ENCODE measurements around the gene CCDC197.

Gene CCDC197

DNA sequence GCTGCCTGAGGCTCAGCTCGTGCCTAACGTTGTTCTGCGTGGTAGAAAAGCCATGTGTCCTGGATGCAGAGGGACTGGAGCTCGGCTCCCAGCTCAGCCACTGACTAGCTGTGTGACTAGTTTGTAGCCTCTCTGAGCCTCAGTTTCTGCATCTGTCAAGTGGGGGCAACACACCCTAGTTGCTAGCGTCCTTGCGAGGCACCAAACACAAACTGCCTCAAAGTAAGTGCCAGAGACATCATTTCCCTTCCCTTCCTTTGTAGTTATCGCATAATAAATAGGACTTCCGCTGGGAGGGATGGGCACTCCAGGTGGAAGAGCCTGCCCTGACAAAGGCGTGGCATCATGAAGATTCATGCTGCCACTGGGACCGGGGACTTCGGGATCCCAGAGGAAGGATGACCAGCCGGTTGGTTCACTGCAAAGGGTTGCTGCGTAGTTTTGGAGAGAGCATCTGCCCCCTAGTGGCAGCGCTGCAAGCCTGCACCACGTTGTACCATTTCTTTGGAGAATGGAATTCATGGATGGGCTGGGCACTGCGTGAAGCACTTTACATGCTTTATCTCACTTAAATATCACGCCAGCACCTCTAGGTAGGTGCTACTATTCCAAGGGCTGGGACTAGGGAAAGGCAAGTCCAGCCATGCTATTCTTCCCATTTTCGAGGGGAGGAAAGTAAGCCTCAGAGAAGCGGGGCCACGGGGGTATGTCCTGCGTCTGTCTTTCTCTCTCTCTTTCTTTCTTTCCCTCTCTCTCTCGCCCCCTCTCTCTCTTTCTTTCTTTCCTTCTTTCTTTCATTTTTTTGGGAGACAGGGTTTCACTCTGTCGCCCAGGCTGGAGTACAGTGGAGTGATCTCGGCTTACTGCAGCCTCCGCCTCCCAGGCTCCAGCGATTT, 4.6 kb downstream of the CCDC197 start:
- peak; percentile 56 for DNase-seq

GRCh38 chr14:94003397-94003796, 6.3 kb downstream of the CCDC197 start:
- no peak for DNase-seq

DNA sequence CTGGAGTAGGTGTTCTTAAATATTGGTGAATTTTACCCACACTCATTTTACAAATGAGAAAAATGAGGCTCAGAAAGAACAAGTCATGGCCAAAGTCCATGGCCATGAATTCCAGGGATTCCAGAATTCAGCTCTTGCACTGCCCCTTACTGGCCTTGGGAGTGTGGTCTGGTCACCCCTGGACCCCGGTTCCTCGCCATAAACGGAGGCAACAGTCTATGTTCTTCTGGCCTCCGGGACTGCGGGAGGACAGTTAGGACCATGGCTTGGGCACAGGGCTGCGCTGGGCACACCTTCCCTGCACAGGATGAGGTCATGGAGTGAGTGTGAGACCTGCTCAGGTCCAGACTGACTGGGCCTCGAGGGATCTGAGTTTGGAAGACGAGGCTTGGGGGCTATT, 6.9 kb downstream of the CCDC197 start:
- DNase-seq = no peak

DNA sequence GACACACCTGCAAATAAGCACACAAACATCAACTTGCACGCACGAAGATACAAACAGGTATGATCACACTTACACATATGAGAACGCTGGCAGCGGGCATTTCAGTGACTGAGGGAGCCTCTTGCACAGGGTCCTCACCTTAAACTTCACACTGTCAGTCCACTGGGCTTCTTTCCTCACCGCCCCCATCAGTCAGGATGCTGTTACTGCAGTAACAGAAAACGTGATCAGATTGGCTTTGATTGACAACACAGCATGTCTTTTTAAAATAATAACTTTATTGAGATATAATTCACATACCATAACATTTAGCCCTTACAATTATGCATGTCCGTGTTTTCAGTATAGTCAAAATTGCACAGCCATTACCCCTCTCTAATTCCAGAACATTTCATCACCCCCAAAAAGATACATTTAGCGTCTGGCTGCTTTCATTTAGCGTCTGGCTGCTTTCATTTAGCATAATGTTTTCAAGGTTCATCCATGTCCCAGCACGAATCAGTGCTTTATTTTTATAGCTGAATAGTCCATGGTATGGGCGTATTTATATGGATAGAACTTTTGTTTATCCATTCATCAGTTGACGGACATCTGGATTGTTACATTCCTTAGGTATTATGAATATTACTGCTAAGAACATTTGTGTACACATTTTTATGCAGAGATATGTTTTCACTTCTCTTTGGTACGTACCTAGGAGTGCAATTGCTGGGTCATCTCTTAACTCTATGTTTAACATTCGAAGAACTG, 8.4 kb downstream of the CCDC197 start:
- no peak for DNase-seq

DNA sequence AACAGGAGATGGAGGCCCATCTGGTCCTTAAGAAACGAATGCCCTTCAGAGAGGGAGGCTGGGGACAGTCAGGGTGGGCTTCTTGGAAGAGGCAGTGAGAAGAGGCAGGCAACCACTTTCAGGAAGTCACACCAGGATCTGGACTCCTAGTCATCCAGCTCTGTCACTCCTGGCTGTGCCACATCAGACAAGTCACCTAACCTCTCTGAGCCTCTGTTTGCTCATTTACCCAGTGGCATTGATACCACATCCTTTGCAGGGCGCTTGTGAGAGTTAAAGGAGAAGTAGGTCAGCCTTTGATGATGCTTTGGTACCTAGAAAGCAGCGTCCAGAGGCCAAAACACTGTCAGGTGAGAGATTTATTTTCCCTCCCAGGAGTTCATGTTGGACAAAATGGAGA, 11.1 kb downstream of the CCDC197 start:
- no peak for DNase-seq

DNA sequence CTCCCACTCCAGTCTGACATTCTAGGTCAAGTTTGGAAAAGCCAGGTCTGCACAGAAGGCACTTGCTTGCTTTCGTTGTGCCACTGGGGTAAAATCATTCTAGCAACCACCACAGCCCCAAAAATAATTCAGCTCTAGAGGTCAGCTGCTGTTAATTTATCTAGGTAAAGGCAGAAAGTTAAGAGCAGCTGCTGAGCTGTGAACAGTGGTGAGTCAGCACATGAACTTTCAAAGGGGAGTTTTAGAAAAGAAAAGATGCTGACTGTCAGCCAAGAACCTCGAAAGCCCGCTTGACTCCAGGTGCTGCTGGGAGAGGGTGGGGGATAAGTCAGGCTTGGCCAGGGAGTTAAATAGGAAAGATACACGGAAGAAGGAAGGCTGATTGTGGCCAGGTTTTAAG, 12.7 kb downstream of the CCDC197 start:
- DNase-seq = peak; percentile 32

DNA sequence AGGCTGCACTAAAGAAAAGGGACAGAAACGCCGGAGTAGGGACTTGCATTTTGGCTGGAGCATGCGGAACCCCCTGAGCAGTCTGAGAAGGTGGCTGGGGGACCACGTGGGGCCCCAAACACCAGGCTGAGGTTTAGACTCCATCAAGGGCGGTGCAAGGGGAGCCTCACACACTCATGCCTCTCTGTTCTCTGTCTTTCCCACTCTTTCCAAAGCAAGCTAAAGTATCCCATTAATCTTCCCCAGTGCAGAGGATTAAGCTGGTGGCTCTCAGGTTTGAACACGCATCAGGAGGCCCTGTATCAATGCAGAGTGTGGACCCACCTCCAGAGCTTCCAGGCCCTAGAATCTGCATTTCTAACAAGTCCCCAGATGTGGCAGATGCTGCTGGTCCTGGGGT, 13.5 kb downstream of the CCDC197 start:
- no peak for DNase-seq

DNA sequence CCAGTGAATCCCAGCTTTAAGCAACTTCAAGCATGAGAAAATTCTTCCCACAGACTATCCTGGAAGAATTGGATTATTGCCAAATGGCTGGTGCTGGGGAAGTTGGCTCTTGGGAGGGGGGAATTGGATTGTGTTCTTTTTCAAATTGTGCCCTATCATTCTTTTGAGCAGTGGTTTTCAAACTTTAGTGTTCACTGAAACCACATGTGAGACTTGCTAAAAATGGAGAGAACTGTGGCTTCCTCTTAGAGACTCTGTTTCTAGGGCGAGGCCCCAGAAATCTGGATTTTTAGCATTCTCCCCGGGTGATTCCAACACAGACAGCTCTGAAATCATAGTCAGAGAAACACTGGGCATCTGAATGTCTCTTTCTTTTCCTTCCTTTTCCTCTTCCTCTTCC, 14.7 kb downstream of the CCDC197 start:
- no peak for DNase-seq

DNA sequence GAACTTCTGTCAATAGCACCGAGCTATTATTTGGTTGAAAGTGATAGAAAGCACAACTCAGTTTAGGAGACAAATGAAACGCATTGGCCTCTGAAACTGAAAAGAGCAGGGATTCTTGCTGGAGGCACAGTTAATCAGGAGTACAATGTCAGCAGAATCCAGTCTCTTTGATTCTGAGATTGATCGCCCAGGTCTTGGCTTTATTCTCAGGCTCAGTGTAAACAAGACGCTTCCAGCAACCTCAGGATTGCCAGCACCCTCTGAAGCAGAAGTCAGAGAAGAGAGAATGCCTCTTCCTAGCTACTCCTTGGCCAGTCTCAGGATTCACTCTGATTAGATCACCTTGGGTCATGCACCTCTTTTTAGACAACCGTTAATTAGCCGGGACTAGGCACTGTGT, 17.3 kb downstream of the CCDC197 start:
- no peak for DNase-seq

- no peak for DNase-seq
Observed at GRCh38 chr14:94015223-94015622, 18.1 kb downstream of the CCDC197 start.

DNA sequence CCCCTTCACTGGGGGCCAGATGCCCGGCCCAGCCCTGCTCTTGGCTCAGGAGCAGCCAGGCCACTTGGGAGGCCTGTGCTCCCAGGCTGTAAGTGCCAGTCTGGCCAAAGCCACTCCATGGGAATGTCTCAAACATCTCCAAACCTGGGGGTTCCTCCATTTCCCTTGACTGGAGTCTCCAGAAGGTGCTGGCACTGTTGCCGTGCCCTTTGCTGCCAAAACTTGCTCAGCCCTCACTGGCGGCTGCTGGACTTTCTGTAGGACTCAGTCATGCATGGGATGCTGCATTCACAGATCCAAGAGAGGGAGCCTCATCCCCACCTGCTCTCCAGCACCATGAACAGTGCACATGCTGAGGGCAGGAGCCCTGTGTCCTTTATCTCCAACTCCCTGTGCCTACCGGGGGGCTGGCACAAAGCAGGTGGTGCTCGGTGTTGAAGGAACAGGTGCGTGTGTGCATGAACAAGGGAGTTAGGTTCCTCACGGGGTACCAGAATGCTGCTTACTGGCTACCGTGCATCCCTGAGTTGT, 19.4 kb downstream of the CCDC197 start:
- no peak for DNase-seq

DNA sequence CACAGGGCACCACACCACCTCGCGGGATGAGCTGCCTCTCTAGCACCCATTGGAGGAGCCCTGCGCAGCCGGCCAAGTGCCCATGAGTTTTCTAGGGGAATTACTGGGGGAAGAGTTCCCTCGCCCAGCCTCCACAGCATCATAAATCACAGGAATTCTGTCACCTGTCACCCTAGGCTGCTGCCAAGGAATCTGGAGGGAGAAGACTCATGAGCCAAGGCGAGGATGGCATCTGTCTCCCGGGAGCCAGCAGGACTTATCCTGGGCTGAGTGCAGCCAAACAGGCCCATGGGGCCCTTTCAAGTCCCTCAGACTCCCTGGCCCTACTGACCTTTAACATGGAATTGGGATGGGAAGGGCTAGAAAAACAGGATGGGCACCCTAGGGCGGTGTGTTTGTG, 21.2 kb downstream of the CCDC197 start:
- DNase-seq = no peak

- no peak for DNase-seq
Observed at GRCh38 chr14:94019329-94019728, 22.2 kb downstream of the CCDC197 start.

DNA sequence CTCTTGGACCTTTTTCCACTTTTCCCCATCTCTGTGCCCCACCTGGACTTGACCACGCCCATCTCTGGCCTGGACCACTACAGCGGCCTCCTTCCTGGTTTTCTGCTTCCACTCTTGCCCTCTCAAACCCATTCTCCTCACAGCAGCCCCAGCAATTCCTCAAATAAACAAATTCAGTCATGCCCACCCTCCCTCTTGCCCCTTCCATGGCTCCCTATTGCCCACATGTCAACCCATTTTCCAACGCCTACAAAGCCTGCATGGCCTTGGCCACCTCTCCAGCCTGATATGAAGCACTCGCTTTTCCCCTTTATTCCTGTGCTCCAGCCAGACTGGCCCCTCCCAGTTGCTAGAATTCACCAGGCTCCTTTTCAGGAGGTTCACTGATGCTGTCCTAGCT, 23.2 kb downstream of the CCDC197 start:
- DNase-seq = no peak

DNA sequence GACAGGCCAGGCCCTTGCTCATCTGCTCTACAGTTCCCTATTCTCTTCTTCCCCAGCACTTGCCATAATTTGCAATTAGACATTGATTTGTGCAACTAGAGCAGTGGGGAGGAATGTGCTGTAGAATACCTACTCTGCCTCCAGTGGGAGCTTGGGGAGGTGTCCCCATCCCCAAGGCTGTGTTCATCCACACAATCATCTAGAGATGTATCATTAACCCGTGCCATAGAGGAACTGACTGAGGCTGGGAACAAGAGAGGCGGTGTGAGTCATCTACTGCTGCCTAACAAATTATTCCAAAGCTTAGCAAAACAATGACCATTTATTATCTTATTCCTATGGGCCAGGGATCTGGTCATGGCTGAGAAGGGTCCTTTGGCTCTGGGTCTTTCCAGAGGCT, 23.9 kb downstream of the CCDC197 start:
- DNase-seq = no peak

DNA sequence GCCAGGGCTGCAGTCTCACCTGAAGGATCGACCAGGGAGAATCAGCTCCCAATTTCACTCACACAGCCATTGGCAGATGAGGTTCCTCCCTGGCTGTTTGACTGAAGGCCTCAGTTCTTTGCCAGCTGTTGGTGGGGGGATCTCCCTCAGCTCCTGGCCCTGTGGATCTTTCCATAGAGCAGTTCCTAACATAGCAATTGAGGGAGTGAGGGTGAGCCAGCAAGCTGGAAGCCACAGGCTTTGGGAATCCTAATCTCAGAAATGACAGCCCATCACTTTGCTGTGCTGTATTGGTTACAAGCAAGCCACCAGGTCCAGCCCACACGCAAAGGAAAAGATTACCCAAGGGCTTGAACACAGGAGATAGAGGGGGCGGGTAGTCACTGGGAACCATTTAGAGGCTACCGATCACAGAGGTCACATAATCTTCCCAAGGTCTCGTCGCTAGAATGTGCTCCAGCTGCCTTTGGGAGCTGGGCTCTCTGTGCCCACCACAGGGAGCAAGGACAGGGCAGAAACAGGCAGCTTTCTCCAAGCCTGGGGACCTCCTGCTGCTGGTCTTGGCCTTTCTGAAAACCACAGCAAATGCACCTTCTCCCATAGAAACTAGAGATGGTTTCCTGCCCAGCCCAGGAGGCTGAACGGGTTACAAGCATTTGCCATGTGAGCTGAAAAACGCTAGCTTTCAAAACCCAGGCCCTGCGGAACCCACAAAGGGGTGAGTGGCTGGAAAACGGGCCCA, 24.5 kb downstream of the CCDC197 start:
- no peak for DNase-seq

- no peak for DNase-seq
Observed at GRCh38 chr14:94022532-94023411, 25.7 kb downstream of the CCDC197 start.

DNA sequence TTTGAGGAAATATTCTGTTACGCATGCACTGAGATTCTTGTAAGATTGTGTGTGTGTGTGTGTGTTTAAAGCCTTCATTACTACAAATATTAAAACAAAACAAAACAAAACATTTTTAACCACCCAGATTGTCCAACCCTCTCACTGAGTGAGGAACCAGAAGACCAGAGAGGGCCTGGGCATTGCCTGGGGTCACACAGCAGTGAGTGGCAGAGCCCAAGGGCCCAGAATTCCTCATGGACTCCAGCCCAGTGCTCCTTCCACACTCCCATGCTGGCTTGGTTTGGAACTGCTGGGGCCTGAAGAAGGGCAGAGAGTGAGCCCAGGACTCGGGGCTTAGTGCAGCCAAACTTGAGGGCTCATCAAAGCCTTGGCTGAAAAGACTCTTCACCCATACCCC, 27.4 kb downstream of the CCDC197 start:
- DNase-seq = no peak

DNA sequence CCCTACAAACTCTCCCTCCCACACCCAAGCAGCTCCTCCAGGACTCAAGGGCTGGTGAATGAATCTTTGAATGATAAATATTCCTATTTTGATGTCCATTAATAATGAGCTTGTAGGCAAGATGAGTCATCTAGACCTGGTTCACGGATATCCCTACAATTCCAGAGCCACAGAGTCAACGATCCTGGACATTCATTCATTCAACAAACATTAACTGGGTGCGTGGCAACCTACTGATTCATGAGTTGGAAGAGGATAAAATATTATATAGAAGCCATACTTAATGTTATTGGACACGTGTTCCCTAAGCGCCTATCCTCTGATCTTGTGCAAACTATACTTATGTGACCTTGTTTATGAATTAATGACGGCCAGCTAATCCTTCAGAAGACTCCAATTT, 28.6 kb downstream of the CCDC197 start:
- DNase-seq = no peak

DNA sequence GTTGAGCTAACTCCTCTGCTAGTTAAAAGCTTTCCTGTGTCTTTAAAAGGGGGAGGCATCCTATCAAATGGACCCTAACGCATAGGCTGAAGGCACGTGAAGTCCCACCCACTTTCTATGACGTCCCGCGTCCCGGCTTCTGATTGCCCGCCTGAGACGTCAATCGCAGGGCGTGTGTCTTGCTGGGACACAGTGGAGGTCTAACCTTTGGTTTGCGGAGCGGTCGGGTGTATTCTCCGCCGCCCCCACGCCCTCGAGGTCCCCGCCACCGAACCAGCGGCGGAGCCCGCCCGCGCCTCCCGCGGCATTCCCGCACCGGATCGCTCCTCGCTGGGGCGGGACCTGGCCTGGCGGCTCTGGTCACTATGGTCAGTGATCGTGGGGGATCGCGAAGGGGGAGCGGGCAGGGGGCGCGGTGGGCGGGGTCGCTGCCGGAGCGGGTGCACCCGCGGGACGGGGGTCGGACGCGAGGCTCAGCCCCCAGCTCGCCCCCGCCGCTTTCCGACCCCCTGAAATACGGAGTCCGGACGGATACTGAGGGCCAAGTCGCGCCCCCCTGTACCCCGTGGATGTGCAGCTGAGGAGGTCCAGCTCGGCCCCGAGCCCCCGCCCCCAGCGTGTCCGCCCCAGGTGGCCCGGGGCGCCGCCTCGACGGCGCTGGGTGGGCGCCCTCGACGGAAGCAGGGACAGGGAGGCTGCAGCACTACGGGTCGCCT, 29.2 kb downstream of the CCDC197 start, which contains the start of gene OTUB2:
OTUB2 (plus strand) TSS at position 168 of the 716 bp plus-strand sequence; CDS start at position 366, 198 bp downstream.
- DNase-seq = peak; percentile 95

GRCh38 chr14:94026889-94027469, 29.9 kb downstream of the CCDC197 start:
- no peak for DNase-seq
